GM12801 (cell line): ENCODE data around the gene NPC1L1.

ENCODE experiments used
- CTCF ChIP-seq: IDR thresholded peaks from one replicate; pipeline ENCODE4 v1.5.1; 2011; ENCODE audit warnings: control low read depth; ENCODE audit not compliant: insufficient read length; ENCODE audit errors: extremely low read depth

NPC1L1 gene

GRCh38 chr7:44517175-44517574 is 24.0 kb downstream of the NPC1L1 start:
- TF ChIP-seq CTCF = no peak

GRCh38 chr7:44515590-44516268 is 25.4 kb downstream of the NPC1L1 start:
- no peak for TF ChIP-seq CTCF

- no peak for TF ChIP-seq CTCF
Measured at GRCh38 chr7:44512736-44513135, 28.4 kb downstream of the NPC1L1 start.

GRCh38 chr7:44511863-44512468 is 29.2 kb downstream of the NPC1L1 start:
- no peak for TF ChIP-seq CTCF

GRCh38 chr7:44511236-44511635 is 29.9 kb downstream of the NPC1L1 start:
- TF ChIP-seq CTCF = no peak

GRCh38 chr7:44508328-44509030 is 32.7 kb downstream of the NPC1L1 start:
- no peak for TF ChIP-seq CTCF

GRCh38 chr7:44505595-44505994 is 35.5 kb downstream of the NPC1L1 start:
- TF ChIP-seq CTCF = no peak
